Gastroesophageal sphincter (tissue), 4 donors: ENCODE data around the gene KRTAP12-3. TPM values are rescaled to one million over a fixed set of nuclear protein-coding genes. Genes with fewer than 3 reads are reported as not detected.
"Not testable (repeated sequence)": the region's sequence is repeated elsewhere in the genome, so short reads cannot be mapped to it uniquely, and the experiment has no call there.

Experiments used
- ATAC-seq: fragments of 150-250 bp; one replicate; pipeline ENCODE4 v1.9.1; 2016; ENCODE audit warnings: mild to moderate bottlenecking, moderate library complexity
- H3K27ac ChIP-seq, 4 donors: fragments of 200-600 bp; sonication (generic) in 3 of 4; 1 replicate in 3 of 4; 2 replicates in 1 of 4; pipeline ENCODE4 v1.5.1; 2016 to 2019
- H3K27me3 ChIP-seq: fragments of 200-600 bp; sonication (generic); one replicate; pipeline ENCODE4 v1.5.1; 2019
- H3K36me3 ChIP-seq, 2 donors: fragments of 200-600 bp; sonication (generic); one replicate each; pipeline ENCODE4 v1.5.1; 2019; ENCODE audit warnings: control low read depth in 1 of 2
- H3K4me1 ChIP-seq, 3 donors: fragments of 200-600 bp; sonication (generic); 1 replicate in 2 of 3; 2 replicates in 1 of 3; pipeline ENCODE4 v1.5.1; 2016 to 2019; ENCODE audit warnings: control low read depth in 2 of 3
- H3K4me3 ChIP-seq, 2 donors: fragments of 200-600 bp; sonication (generic); one replicate each; pipeline ENCODE4 v1.5.1; 2019; ENCODE audit warnings: mild to moderate bottlenecking in 1 of 2, moderate library complexity in 1 of 2
- H3K9me3 ChIP-seq, 3 donors: fragments of 200-600 bp; sonication (generic); one replicate each; pipeline ENCODE4 v1.5.1; 2017 to 2019; ENCODE audit warnings: control low read depth in 2 of 3
- EP300 ChIP-seq: sonication (generic); formaldehyde crosslinking; IDR thresholded peaks from one replicate; pipeline ENCODE4 v1.6.1; 2017; ENCODE audit warnings: antibody characterized with exemption, mild to moderate bottlenecking
- POLR2A ChIP-seq, 2 donors: fragments of 450-650 bp; IDR thresholded peaks; one replicate each; pipeline ENCODE4 v1.6.1; 2017; ENCODE audit warnings: antibody characterized with exemption in 2 of 2, mild to moderate bottlenecking in 2 of 2, moderate library complexity in 1 of 2
- POLR2AphosphoS5 ChIP-seq: sonication (generic); formaldehyde crosslinking; IDR thresholded peaks from one replicate; pipeline ENCODE4 v1.6.1; 2017; ENCODE audit warnings: antibody characterized with exemption
- WGBS, 2 donors: methylation state at CpG; one replicate each; pipeline ENCODE4 v1.1.5; 2018; ENCODE audit warnings: low coverage in 1 of 2; 5-methylcytosine and 5-hydroxymethylcytosine counted together
- total RNA-seq, 4 donors: library from RNA; depleted of rRNA; stranded (reverse); fragments of >200 nt; gene quantifications; one replicate each; pipeline ENCODE4 v1.1.0, GENCODE V29; 2016
- TF ChIP-seq, protein P1 (sequence below), 4 experiments: fragments of 200-600 bp in 2 of 4; fragments of 450-650 bp in 2 of 4; sonication (generic) in 1 of 4; IDR thresholded peaks; one replicate each; pipeline ENCODE4 v1.5.1; 2017 to 2019; ENCODE audit warnings: antibody characterized with exemption in 4 of 4, mild to moderate bottlenecking in 2 of 4, moderate library complexity in 2 of 4

KRTAP12-3 gene
- total RNA-seq, 4 donors from 2014 or later: not detected

DNA sequence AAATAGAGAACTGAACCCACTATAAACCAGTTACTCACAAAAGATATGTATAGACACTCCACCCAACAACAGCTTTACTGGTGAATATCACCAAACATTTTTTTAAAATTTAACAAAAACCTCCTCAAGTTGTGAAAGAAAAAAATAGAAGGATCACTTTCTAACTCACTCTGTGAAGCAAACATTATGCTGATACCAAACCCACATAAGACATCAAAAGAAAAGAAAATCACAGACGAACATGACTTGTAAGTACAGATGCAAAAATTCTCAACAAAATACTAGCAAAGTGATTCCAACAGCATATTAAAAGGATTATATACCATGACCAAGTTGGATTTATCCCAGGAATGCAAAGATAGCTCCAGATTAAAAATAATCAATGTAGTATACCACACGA is 34.0 kb downstream of the KRTAP12-3 start:
- no peaks in the 10 kb centered on the region for H3K4me1 ChIP-seq
- no peak overlapping the region for H3K4me3 ChIP-seq
- no peak overlapping the region for H3K27ac ChIP-seq
- H3K36me3 ChIP-seq: no peaks in the 10 kb centered on the region
- H3K9me3 ChIP-seq: peaks cover 0 to 30% (median 0%) of the 10 kb centered on the region in 3 donors
- TF ChIP-seq EP300 (no peak), POLR2A (IDR thresholded peaks at IDR 0.05) (no peak)
- ATAC-seq: no peak
- H3K27me3 ChIP-seq: peaks cover 54% of the 10 kb centered on the region
- WGBS, 2 donors: 43 to 60% methylated on average over 2 of the region's 2 CpGs

DNA sequence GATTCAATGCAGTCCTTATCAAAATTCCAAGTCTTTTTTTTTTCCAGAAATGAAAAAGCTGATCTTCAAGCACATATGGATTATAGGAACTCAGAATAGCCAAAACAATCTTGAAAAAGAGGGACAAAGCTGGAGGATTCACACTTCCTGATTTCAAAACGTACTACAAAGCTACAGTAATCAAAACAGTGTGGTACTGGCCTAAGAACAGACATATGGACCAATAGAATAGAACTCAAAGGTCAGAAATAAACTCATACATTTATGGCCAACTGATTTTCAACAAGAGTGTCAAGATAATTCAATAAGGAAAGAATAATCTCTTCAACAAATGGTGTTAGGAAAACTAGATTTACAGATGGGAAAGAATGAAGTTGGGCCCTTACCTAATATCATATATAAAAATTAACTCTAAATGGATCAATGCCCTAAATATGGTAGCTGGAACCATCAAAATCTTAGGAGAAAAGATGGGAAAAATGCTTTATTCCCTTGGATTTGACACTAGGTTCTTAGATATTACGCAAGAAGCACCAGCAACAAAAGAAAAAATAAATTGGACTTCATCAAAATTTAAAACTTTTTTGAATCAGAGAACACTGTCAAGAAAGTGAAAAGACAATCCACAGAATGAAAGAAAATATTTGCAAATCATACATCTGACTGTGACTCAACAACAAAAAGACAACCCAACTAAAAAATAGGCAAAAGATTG is 35.2 kb downstream of the KRTAP12-3 start:
- TF ChIP-seq, protein P1, sequence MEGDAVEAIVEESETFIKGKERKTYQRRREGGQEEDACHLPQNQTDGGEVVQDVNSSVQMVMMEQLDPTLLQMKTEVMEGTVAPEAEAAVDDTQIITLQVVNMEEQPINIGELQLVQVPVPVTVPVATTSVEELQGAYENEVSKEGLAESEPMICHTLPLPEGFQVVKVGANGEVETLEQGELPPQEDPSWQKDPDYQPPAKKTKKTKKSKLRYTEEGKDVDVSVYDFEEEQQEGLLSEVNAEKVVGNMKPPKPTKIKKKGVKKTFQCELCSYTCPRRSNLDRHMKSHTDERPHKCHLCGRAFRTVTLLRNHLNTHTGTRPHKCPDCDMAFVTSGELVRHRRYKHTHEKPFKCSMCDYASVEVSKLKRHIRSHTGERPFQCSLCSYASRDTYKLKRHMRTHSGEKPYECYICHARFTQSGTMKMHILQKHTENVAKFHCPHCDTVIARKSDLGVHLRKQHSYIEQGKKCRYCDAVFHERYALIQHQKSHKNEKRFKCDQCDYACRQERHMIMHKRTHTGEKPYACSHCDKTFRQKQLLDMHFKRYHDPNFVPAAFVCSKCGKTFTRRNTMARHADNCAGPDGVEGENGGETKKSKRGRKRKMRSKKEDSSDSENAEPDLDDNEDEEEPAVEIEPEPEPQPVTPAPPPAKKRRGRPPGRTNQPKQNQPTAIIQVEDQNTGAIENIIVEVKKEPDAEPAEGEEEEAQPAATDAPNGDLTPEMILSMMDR (IDR thresholded peaks at IDR 0.05): no peak
- no peak for TF ChIP-seq EP300
- no peak for TF ChIP-seq POLR2AphosphoS5
- no peak for TF ChIP-seq POLR2A (IDR thresholded peaks at IDR 0.05)
- 50 to 85% methylated on average over 2 of the region's 2 CpGs for WGBS, 2 donors

DNA sequence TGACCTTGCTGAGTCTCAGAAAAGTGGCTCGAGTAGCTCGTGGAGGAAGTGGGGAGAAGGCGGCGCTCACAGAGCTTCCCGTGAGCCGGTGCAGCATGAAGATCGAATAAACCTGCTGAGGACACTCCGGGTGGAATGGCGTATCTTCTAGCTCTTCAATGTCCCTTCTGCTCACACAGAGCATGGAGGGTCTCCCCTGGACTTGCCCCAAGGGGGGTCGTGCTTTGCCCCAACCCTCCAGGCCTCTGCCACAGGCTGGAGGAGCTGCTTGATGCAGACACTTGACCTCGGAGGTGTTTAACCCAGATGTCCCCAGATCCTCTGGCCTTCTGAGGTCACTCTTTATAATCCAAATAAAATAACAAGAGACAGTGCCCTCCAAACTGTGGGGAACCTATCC is 37.0 kb downstream of the KRTAP12-3 start:
- peaks cover 0 to 30% (median 0%) of the 10 kb centered on the region in 3 donors for H3K9me3 ChIP-seq
- 58 to 66% methylated on average over 5 to 9 of the region's 11 CpGs for WGBS, 2 donors
- no peak overlapping the region for H3K27ac ChIP-seq
- no peak overlapping the region for H3K4me3 ChIP-seq
- no peaks in the 10 kb centered on the region for H3K36me3 ChIP-seq
- H3K27me3 ChIP-seq: peaks cover 61% of the 10 kb centered on the region
- TF ChIP-seq, protein P1 (IDR thresholded peaks at IDR 0.05): no peak
- TF ChIP-seq POLR2AphosphoS5 (no peak), EP300 (no peak), POLR2A (IDR thresholded peaks at IDR 0.05) (no peak)
- no peak for ATAC-seq
- no peaks in the 10 kb centered on the region for H3K4me1 ChIP-seq

More for the DNA sequence above, 35.2 kb downstream of the KRTAP12-3 start:
- Histone ChIP-seq H3K27me3 (peaks cover 54% of the 10 kb centered on the region), H3K4me3 (no peak overlapping the region), H3K4me1 (no peaks in the 10 kb centered on the region), H3K27ac (no peak overlapping the region), H3K9me3 (peaks cover 0 to 30% (median 0%) of the 10 kb centered on the region in 3 donors), H3K36me3 (no peaks in the 10 kb centered on the region)
- no peak for ATAC-seq

DNA sequence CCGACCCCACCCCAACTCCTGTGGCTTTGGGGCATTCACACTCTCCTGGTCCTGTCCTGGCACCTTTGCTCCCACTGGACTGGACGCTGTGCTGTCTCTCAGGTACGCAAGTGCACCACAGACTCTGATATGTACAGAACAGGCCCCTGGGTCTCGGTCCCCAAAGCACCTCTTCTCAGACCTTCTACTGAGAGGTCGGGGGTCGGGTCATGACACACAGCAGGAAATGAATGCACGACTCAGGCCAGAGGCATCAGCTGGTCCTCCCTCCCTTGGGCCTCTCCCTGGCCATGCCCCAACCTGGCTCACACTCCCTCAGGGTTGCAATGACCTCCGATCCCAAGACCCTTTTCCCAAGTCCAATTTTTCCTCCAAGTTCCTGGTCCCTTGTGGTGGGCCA is 37.5 kb downstream of the KRTAP12-3 start:
- Histone ChIP-seq H3K27ac (no peak overlapping the region), H3K27me3 (peaks cover 63% of the 10 kb centered on the region)
- ATAC-seq: no peak

DNA sequence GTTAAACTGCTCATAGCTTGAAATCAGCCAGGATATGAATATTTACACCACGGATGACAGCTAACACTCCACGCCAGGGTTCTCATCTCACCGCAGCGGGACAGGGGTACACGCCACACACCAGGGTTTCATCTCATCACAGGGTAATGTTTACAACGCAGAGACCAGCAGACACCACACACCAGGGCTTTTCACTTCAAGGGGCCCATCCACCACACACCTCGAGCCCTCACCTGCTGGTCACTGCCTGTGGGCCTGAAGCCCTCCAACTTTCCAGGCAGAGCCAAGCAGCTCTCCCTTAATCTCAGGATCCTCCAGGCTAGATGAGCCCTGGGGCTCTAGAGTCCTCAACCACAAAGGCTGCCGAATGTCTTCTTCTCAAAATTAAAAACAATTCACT is 37.9 kb downstream of the KRTAP12-3 start:
- ATAC-seq: no peak
- H3K27ac ChIP-seq: no peak overlapping the region
- H3K4me1 ChIP-seq: no peaks in the 10 kb centered on the region
- no peaks in the 10 kb centered on the region for H3K36me3 ChIP-seq
- no peak overlapping the region for H3K4me3 ChIP-seq
- H3K27me3 ChIP-seq: peaks cover 63% of the 10 kb centered on the region
- no peak for TF ChIP-seq EP300
- no peak for TF ChIP-seq POLR2A (IDR thresholded peaks at IDR 0.05)
- peaks cover 0 to 30% (median 0%) of the 10 kb centered on the region in 3 donors for H3K9me3 ChIP-seq
- WGBS, 2 donors: 46 to 88% methylated on average over 1 to 7 of the region's 8 CpGs

More for the DNA sequence above, 37.5 kb downstream of the KRTAP12-3 start:
- no peaks in the 10 kb centered on the region for H3K36me3 ChIP-seq
- H3K9me3 ChIP-seq: peaks cover 0 to 30% (median 0%) of the 10 kb centered on the region in 3 donors
- H3K4me1 ChIP-seq: no peaks in the 10 kb centered on the region
- TF ChIP-seq POLR2A (IDR thresholded peaks at IDR 0.05) (no peak), POLR2AphosphoS5 (no peak), EP300 (no peak)
- TF ChIP-seq, protein P1 (IDR thresholded peaks at IDR 0.05): no peak
- 71% methylated on average over 7 of the region's 8 CpGs; no CpG with 5 or more reads in 1 of the 2 donors for WGBS, 2 donors
- H3K4me3 ChIP-seq: no peak overlapping the region

DNA sequence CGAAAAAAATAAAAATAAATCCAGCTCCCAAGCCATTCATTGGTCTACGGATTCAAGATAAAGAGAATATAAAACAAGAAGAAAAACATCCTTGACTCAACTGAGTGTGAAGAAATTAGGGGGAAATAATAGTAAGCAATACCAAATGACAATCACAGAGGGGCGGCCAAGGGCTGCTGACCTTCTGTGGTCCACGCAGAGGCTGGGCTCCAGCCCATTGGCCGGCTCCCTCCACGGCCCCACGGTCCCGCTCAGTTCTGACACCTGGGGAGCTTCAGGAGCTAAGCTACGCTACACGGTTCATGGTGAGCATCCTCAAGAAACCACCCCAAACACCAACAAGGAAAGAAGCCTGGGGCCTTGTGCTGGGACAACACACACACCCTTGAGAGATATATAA is 38.8 kb downstream of the KRTAP12-3 start:
- H3K4me1 ChIP-seq: no peaks in the 10 kb centered on the region
- H3K36me3 ChIP-seq: no peaks in the 10 kb centered on the region
- peaks cover 0 to 30% (median 0%) of the 10 kb centered on the region in 3 donors for H3K9me3 ChIP-seq
- TF ChIP-seq POLR2A (IDR thresholded peaks at IDR 0.05): no peak
- TF ChIP-seq POLR2AphosphoS5: no peak
- TF ChIP-seq, protein P1 (IDR thresholded peaks at IDR 0.05): no peak
- TF ChIP-seq EP300: no peak
- H3K27ac ChIP-seq: no peak overlapping the region
- WGBS, 2 donors: 65 to 80% methylated on average over 1 to 9 of the region's 10 CpGs
- H3K4me3 ChIP-seq: no peak overlapping the region
- H3K27me3 ChIP-seq: peaks cover 68% of the 10 kb centered on the region
- no peak for ATAC-seq

DNA sequence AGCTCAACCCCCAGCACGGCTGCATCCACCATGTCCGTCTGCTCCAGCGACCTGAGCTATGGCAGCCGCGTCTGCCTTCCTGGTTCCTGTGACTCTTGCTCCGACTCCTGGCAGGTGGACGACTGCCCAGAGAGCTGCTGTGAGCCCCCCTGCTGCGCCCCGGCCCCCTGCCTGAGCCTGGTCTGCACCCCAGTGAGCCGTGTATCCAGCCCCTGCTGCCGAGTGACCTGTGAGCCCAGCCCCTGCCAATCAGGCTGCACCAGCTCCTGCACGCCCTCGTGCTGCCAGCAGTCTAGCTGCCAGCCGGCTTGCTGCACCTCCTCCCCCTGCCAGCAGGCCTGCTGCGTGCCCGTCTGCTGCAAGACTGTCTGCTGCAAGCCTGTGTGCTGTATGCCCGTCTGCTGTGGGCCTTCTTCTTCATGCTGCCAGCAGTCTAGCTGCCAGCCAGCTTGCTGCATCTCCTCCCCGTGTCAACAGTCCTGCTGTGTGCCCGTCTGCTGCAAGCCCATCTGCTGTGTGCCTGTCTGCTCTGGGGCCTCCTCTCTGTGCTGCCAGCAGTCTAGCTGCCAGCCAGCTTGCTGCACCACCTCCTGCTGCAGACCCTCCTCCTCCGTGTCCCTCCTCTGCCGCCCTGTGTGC is 39.6 kb downstream of the KRTAP12-3 start, which contains the start of gene KRTAP10-12:
Gene KRTAP10-12, plus strand, starts transcription at position 1 of the 639 bp plus-strand sequence. Its CDS starts 30 bp downstream, at position 31.
- H3K27ac ChIP-seq, ATAC-seq, H3K4me3 ChIP-seq, H3K36me3 ChIP-seq, H3K4me1 ChIP-seq: not testable (repeated sequence)
- Histone ChIP-seq H3K27me3 (peaks cover 75% of the 10 kb centered on the region), H3K9me3 (peaks cover 0 to 30% (median 0%) of the 10 kb centered on the region in 3 donors)
- 30 to 31% methylated on average over 3 to 7 of the region's 21 CpGs for WGBS, 2 donors
